Muscle layer of duodenum (tissue), 2 donors: ENCODE measurements around the gene SPAG16.

Source experiments
- H3K27ac ChIP-seq: one replicate; pipeline ENCODE4 v1.7.0; 2013; ENCODE audit warnings: mild to moderate bottlenecking, low read length
- H3K27me3 ChIP-seq: one replicate; pipeline ENCODE4 v1.7.0; 2013; ENCODE audit warnings: low read depth, mild to moderate bottlenecking, control low read depth, low read length
- H3K36me3 ChIP-seq, 2 donors: one replicate each; pipeline ENCODE4 v1.7.0; 2013; ENCODE audit warnings: low read length in 2 of 2, control low read depth in 1 of 2, mild to moderate bottlenecking in 1 of 2; ENCODE audit not compliant: insufficient read depth in 2 of 2, control insufficient read depth in 1 of 2
- H3K4me1 ChIP-seq, 2 donors: one replicate each; pipeline ENCODE4 v1.7.0; 2013; ENCODE audit warnings: low read length in 2 of 2, mild to moderate bottlenecking in 2 of 2, control low read depth in 1 of 2, moderate library complexity in 1 of 2; ENCODE audit not compliant: insufficient read depth in 2 of 2, control insufficient read depth in 1 of 2
- H3K4me3 ChIP-seq, 2 donors: one replicate each; pipeline ENCODE4 v1.7.0; 2013; ENCODE audit warnings: low read length in 2 of 2, low read depth in 1 of 2, mild to moderate bottlenecking in 1 of 2
- H3K9me3 ChIP-seq, 2 donors: one replicate each; pipeline ENCODE4 v1.7.0; 2013; ENCODE audit warnings: low read length in 2 of 2, control low read depth in 1 of 2, mild to moderate bottlenecking in 1 of 2; ENCODE audit not compliant: control insufficient read depth in 1 of 2
- donor health status: healthy.

Gene SPAG16

DNA sequence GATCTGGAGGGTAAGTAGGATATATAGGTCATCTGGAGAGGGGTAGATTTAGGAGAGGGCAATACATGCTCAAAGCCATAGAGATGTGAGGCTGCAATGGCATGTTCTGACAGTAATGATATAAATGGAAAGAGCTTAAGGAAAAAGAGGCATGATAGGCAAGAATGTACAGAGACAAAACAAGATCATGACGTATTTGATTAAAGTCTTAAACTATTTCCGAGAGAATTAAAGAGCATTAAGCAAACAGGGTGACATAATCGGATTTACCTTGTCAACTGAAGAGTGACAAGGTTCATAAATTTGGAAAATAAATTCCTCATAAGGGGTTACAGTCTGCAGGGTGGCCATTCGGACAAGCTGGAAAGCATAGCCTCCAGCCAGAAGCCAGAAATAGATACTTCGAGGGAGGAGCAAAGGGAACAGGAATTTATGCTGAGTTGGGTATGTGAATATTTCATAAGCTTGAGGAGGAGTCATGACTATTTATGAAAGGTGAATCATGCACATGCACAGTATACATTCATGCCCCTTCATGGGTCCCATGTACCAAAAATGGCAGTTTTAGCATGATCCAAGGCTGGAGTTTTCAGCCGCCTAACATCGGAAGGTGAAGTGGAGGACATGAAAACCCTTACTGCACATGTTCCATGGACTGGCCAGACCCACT lies 730.4 kb downstream of the SPAG16 start:
- Histone ChIP-seq H3K4me1 (no peaks in the 10 kb centered on the region), H3K9me3 (no peaks in the 10 kb centered on the region), H3K27me3 (no peaks in the 10 kb centered on the region), H3K27ac (no peak overlapping the region), H3K36me3 (no peaks in the 10 kb centered on the region), H3K4me3 (no peak overlapping the region)

DNA sequence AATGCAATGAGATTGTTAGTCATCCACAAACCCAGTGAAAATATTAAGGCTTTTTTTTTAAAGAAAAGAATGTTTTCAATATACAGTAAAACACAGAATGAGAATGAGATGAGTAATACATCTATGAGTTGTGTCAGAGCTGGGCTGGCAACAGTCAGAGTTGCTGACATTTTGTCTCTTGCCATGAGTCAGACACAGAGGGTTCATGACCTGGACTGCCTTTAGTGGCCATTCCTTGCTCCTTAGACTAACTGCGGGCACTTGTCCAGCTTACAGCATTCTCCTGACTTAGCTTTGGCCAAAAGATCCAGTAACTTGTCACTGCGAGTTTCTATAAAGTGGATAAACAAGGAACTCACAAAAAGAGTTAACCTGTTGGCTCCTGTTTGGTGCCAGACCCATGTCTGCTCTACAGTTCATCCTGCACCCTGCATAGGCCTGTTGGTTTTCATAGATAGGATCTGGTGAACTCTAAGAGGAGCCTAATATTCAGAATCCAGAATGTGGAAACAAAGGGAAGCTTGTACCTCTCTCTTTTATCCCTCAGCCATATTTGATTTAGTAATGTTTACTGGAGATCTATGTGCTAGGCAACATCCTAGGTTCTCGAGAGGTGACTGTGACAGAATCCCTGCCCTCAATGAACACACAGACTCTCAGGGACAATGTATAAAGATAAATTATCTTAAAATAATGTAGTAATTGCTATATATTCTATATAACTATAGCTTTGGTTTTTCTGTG lies 735.1 kb downstream of the SPAG16 start:
- Histone ChIP-seq H3K9me3 (no peaks in the 10 kb centered on the region), H3K4me3 (no peak overlapping the region), H3K4me1 (no peaks in the 10 kb centered on the region), H3K36me3 (no peaks in the 10 kb centered on the region), H3K27ac (no peak overlapping the region), H3K27me3 (no peaks in the 10 kb centered on the region)

DNA sequence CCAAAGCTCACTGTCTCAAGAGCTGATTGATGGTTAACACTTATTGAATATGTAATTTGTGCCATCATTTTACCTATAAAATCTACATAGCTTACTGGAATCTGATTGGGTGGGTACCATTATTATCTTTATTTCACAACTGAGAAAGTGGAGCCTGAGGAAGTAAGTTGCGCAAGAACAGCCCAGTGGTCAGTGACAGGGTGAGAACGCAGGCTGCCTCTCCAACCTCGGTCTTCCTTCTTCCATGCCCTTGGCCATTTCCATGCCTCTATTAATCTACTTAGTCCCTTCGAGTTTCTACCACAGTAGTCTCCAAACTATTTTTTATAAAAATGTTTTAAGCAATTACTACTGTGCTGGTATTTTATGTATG lies 735.7 kb downstream of the SPAG16 start:
- Histone ChIP-seq H3K9me3 (no peaks in the 10 kb centered on the region), H3K27ac (no peak overlapping the region), H3K4me1 (no peaks in the 10 kb centered on the region), H3K36me3 (no peaks in the 10 kb centered on the region), H3K4me3 (no peak overlapping the region), H3K27me3 (no peaks in the 10 kb centered on the region)

DNA sequence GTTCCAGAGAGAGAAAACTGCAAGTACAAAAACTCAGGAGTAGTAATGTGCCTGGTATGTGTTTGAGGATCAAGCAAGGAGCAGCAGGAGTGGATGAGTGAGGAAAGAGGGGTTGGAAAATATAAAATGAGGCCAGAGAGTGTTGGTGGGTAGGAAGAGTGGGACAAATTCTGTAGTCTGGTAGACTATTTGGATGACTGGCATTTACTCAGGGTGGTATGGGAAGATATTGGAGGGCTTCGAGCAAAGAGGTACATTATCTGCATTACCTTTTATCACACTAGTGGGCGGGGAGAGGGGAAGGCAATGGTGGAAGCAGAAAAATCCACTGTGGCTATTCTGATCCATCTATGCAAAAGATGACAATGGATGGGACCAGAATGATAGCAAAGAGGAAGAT lies 744.9 kb downstream of the SPAG16 start:
- no peaks in the 10 kb centered on the region for H3K9me3 ChIP-seq
- H3K4me3 ChIP-seq, result no peak overlapping the region

DNA sequence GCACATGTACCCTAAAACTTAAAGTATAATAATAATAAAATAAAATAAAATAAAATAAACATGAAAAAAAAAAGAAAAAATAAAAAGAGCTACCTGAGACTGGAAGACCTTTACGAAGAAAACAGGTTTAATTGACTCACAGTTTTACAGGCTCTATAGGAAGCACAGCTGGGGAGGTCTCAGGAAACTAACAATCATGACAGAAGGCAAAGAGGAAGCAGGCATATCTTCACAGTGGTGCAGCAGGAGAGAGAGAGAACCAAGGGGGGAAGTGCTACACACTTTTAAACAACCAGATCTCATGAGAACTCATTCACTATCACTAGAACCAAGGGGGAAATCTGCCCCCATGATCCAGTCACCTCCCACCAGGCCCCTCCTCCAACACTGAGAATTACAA lies 747.3 kb downstream of the SPAG16 start:
- H3K4me3 ChIP-seq, result no peak overlapping the region
- H3K9me3 ChIP-seq, result no peaks in the 10 kb centered on the region
- no peak overlapping the region for H3K27ac ChIP-seq
- no peaks in the 10 kb centered on the region for H3K27me3 ChIP-seq
- no peaks in the 10 kb centered on the region for H3K36me3 ChIP-seq
- H3K4me1 ChIP-seq, result no peaks in the 10 kb centered on the region

More for the DNA sequence above, 744.9 kb downstream of the SPAG16 start:
- H3K36me3 ChIP-seq, result no peaks in the 10 kb centered on the region
- no peaks in the 10 kb centered on the region for H3K27me3 ChIP-seq
- no peaks in the 10 kb centered on the region for H3K4me1 ChIP-seq
- no peak overlapping the region for H3K27ac ChIP-seq

DNA sequence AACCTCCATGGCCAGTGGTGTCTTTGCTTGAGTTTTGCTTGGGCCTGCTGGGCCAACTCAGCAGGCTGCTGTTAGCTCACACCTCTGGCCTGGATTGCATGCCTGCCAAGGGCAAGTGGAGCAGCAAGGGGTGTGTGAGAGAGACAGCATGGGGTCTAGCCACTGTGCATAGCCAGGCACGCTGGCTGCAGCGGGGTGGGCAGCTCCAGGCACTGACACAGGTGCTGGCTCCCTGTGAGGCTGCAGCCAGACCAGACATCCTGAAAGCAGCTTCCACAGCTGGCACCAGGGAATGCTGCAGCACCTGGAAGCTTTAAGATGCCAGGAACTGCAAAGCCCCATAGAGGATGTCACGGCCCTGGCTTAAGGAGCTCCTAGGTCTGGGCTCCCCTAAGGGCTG lies 750.2 kb downstream of the SPAG16 start:
- Histone ChIP-seq H3K27ac (no peak overlapping the region), H3K9me3 (no peaks in the 10 kb centered on the region), H3K4me3 (no peak overlapping the region), H3K4me1 (no peaks in the 10 kb centered on the region), H3K27me3 (no peaks in the 10 kb centered on the region), H3K36me3 (no peaks in the 10 kb centered on the region)

DNA sequence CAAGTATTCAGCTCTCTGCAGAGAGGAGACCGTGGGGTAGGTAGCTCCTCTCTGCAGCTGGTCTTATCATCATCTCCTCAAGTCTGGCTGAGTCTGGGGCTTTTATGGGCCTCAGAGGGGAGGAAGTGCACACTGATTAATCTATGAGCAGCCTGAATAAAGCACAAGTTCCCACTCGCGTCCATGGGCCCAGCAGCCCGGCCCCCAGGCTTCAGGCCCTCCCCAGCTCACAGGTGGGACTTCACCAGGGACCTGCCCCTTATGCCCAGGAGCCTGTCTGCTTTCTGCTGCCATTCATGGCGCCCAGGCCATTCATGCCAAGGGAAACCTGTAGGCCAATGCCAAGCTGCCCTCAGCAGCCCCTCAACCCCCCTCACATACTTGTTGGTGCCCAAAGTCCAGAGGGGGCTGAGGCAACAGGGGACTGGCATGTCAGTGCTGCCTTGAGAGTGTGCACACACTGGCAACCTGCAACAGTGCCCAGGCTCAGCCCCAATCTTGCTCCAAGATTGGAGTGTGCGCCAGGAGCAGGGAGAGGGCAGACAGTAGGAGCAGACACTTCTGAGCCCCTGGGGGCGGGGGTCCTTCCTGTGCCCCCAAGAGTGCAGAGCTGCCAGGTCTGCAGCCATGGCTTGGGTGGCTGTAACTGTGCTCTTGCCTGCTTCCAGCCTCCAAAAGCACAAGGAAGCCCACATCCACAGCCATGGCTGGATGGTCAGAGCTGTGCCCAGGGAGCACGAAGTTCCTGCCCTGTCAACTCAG lies 751.0 kb downstream of the SPAG16 start:
- no peak overlapping the region for H3K4me3 ChIP-seq
- H3K9me3 ChIP-seq, result no peaks in the 10 kb centered on the region
- H3K36me3 ChIP-seq, result no peaks in the 10 kb centered on the region
- no peaks in the 10 kb centered on the region for H3K4me1 ChIP-seq
- H3K27ac ChIP-seq, result no peak overlapping the region
- no peaks in the 10 kb centered on the region for H3K27me3 ChIP-seq

DNA sequence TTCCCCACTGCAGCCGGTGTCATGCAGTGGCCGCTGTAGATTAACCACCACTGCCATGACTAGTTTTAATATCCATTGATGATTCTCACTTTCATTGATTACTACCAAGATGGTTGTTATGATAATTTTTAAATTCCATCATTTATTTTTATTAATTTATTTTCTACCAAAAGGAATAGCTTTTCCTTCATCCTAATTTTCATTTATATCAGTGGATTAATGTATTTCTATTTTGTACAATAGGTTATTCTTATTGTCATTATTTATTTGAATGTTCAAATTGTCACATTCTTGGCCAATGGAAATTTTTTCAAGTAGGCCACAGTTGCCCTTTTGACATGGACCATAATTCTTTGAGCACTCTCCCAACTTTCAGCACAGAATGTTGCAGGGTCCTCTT lies 751.7 kb downstream of the SPAG16 start:
- no peak overlapping the region for H3K4me3 ChIP-seq
- no peak overlapping the region for H3K27ac ChIP-seq
- no peaks in the 10 kb centered on the region for H3K27me3 ChIP-seq
- H3K9me3 ChIP-seq, result no peaks in the 10 kb centered on the region
- no peaks in the 10 kb centered on the region for H3K4me1 ChIP-seq
- H3K36me3 ChIP-seq, result no peaks in the 10 kb centered on the region

DNA sequence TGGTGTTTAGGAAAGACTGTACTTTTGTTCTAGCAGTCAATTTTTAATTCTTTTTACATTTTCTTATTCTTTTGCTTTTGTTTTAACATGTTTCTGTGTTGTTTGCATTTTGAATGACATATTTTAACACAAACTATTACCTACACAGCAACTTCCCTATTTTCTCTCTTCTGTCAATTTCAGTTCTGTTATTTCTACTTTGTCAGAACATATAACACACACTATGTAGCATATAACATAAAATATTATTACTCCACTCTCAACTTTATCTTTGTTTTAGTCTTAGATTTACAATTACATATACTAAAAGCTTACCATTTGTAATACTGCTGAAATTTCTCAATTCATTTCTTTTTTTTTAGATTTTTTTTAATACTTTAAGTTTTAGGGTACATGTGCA lies 753.9 kb downstream of the SPAG16 start:
- Histone ChIP-seq H3K4me3 (no peak overlapping the region), H3K4me1 (no peaks in the 10 kb centered on the region), H3K9me3 (no peaks in the 10 kb centered on the region), H3K27me3 (no peaks in the 10 kb centered on the region), H3K36me3 (no peaks in the 10 kb centered on the region), H3K27ac (no peak overlapping the region)

DNA sequence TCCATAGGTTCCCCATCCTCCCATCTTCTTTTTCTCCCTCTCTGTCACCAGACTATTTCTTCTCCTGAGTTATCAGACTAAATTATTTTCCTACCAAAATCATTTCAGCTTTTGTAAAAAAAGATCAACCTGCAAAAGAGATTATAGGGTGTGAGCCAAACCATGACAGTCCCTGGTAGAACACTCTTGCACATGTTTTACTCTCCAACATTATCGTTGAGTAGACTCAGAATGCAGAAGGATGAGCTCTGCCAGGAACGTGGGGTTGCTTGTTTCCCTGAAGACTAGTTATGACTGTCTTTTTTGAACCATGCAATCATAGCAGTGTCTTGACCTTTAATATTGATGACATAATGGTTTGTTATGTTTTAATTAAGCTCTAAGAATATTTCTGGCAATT lies 766.5 kb downstream of the SPAG16 start:
- H3K27me3 ChIP-seq, result no peaks in the 10 kb centered on the region
- no peak overlapping the region for H3K27ac ChIP-seq
- no peak overlapping the region for H3K4me3 ChIP-seq
- H3K4me1 ChIP-seq, result no peaks in the 10 kb centered on the region
- H3K36me3 ChIP-seq, result no peaks in the 10 kb centered on the region
- peaks cover 0 to 3% of the 10 kb centered on the region in 2 donors for H3K9me3 ChIP-seq

DNA sequence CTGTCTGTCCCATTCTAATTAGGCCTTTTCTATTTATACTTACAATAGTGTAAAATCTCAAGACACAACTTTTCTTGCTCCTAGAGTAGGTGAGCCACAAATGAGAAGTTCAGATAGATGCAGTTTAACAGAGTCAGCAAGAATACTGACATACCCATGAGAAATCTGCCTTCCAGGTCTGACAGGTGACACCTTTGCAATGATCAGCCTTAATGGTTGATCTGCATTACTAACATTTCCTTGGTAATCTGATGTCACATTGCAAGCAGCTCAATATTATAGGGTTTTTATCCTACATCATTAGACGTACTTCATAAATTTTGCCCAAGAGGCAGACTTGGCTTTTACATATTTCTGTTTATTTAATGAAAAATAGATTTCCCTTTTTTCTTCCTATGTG lies 767.3 kb downstream of the SPAG16 start:
- Histone ChIP-seq H3K36me3 (no peaks in the 10 kb centered on the region), H3K4me3 (no peak overlapping the region), H3K9me3 (no peaks in the 10 kb centered on the region), H3K27me3 (no peaks in the 10 kb centered on the region), H3K4me1 (no peaks in the 10 kb centered on the region), H3K27ac (no peak overlapping the region)
